T47D (cell line): ENCODE data around the gene IL17RE.
A peak's percentile ranks its signal among the peaks of the same experiment; 100 is the strongest.
"Not testable (repeated sequence)": the region's sequence is repeated elsewhere in the genome, so short reads cannot be mapped to it uniquely, and the experiment has no call there.

Source experiments
- DNase-seq, 2 experiments: peaks; one replicate each; pipeline versions ENCODE4 v3.0.0 to v3.0.0-alpha.2; 2011 to 2012; ENCODE audit warnings: low read depth in 1 of 2, low spot score in 1 of 2
- JUND ChIP-seq: IDR thresholded peaks from 2 replicates; pipeline ENCODE4 v1.6.1; 2012; ENCODE audit warnings: low read depth
- in situ Hi-C: cut with HindIII; loops from 2 replicates; pipeline ENCODE4 v1.10.0; 2016; ENCODE audit warnings: low sequenced_read_pairs, low pct_unique_long_range_greater_than_20kb

The IL17RE gene

DNA sequence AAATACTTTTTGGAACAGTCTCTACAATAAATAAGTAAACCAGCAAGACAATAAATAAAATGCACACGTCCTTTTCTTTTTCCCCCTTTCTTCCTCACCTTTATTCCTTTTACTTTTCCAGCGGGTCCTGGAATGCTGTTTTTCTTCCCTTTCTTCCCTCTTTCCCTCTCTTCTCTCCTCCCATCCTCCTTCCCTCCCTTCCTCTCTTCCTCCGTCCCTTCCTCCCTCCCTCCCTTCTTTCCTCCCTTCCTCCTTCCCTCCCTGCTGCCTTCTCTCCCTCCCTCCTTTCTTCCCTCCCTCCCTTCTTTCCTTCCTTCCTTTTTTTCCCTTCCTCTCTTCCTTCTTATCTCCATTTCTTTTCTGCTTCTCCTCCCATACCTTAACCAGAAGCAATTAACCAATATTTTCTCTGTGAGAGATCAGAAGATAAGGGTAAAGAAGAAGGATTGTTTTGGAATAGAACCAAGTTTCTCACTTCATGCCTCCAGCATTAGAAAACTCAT is 3.3 kb upstream of the IL17RE start:
- TF ChIP-seq JUND: peak; percentile 63
- peak in 1 of 2 experiments; percentile 70 for DNase-seq
- in situ Hi-C loops: no loop called here

- DNase-seq, in situ Hi-C loops: not testable (repeated sequence)
These were observed 1.7 kb upstream of the IL17RE start for GRCh38 chr3:9900965-9901415.

DNA sequence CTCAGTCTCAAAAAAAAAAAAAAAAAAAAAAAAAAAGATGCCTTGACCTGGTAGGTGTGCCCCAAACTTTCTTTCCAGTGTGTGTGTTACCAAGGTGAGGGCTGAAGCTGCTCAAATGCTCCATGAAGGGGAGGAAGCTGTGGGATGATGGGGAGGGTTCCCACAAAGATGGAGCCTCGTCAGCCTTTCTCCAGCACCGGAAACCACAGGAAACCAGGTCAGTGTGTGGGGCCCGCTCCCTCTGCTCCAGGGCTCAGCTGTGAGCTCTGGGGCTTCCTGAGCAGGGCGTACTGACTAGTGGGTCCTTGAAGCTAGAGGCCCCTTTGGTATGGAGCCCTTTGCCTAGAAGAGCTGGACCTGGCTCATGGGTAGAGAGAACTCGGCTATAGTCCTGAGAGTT is 681 bp upstream of the IL17RE start:
- no peak for TF ChIP-seq JUND
- no peak for DNase-seq
- in situ Hi-C loops: no loop called here

GRCh38 chr3:9903238-9903624 is 583 bp downstream of the IL17RE start:
- DNase-seq: no peak
- in situ Hi-C loops: no loop called here
- TF ChIP-seq JUND: no peak

DNA sequence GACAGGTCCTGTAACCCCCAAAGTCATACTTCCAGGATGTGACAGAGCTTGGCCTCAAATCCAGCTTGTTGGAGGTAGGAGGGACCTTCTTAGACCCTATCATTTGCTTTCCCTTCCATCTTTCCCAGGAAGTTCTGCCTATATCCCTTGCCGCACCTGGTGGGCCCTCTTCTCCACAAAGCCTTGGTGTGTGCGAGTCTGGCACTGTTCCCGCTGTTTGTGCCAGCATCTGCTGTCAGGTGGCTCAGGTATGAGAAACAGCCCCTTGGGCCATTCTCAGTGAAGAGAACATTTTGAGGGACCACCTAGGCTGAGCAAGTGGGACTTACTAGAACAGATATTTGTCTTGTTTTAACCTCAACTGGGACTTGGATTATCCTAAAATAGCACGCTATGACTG is 1.3 kb downstream of the IL17RE start:
- DNase-seq: no peak
- in situ Hi-C loops: no loop called here
- TF ChIP-seq JUND: no peak

GRCh38 chr3:9906480-9906879 is 3.8 kb downstream of the IL17RE start:
- no peak for DNase-seq
- in situ Hi-C loops: no loop called here
- TF ChIP-seq JUND: no peak

DNA sequence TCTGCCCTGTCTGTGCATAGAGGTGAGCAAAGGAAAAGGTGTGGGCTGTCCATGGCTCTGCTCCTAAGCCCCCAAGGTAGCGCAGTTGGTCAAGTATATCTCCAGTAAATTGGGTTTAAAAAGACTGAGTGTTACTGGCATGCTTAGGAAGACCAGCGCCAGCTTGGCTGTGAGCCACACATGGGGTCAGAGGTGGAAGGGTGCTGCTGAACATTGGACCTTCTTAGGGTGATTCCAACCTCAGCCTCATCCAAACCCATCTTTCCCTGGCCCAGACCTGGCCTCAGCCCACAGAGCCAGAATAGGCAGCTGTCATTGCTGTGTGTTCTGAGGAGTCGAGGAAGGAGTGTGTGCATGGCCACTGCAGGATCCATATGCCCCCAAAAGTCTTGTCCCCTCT is 5.6 kb downstream of the IL17RE start:
- in situ Hi-C loops: no loop called here
- no peak for DNase-seq
- no peak for TF ChIP-seq JUND

DNA sequence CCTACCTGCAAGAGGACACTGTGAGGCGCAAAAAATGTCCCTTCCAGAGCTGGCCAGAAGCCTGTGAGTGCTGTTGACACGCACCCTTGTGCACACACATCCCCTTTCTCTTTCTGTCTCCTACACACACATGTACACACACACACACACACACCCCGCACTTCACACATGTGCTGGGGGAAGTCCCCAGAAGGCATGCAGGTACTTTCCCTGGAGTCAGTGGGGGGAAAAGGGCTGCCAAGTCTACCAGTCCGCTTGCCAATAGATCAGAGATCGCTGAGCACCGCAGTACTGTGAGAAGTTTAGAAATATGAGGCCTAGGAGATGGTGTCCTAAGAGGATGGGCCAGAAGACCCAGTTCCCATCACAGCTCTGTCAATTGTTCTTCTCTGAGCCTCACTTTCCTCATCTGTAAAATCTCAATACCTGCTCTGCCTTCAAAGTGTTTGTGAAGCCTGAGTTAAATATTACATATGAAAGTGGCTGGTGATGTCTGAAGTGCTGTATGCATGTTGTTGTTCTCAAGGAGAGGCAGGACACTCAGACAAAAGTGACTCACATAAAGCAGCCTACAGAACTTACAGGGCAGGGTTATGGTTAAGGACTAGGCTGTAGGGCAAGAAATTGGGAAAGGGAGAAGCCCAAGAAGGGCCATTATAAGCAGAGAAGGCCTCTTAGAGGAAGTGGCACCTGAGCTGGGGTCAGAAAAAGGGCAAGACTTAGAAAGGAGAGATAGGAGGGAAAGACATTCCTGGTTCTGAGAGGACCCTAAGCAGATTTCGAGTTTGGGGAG is 6.8 kb downstream of the IL17RE start:
- no peak for DNase-seq
- in situ Hi-C loops: no loop called here
- TF ChIP-seq JUND: no peak

GRCh38 chr3:9911863-9912262 is 9.2 kb downstream of the IL17RE start:
- in situ Hi-C loops: no loop called here
- no peak for DNase-seq
- TF ChIP-seq JUND: no peak

GRCh38 chr3:9912294-9912935 is 9.8 kb downstream of the IL17RE start:
- in situ Hi-C loops: no loop called here
- no peak for TF ChIP-seq JUND
- DNase-seq: no peak

DNA sequence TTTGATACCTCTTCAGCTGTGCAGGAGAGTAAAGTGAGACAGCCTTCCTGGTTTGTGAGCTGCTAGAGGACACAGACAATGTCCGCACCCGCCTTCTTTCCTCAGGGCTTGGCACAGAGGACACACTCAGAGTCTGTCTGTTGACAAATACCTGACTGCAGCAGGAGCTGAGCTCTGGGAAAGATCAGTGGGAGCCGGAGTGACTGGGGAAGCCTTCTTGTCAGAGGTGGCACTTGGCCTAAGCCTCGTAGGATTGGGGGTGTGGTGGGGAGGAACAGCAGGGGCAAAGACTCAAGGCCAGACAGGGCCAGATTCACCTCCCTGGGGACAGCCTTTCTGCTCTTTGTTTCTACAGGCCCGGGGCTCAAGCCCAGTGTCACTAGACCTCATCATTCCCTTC is 11.0 kb downstream of the IL17RE start:
- DNase-seq: peak in 1 of 2 experiments; percentile 95
- no peak; the same call in 1 of the 2 replicates for TF ChIP-seq JUND
- in situ Hi-C loops: no loop called here

DNA sequence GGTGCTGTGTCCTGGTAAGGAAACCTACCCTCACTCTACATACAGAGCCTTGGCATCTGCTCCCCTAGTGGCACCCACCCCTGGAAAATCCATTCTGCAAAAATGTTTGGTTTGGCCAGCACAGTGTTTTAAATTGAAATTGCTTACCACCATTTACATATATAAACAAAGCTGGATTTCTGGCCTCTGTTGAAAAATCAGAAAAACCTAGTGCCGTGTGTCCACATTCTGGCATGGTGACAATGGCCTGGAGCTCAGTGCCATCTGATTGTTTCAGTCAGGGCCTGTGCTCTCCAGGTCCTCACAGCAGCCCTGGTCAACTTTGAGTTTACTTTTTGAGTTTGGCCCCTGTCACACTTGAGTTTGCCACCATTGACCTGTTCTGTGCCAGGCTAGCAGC is 11.4 kb downstream of the IL17RE start:
- no peak for TF ChIP-seq JUND
- DNase-seq: peak in 1 of 2 experiments; percentile 92
- in situ Hi-C loops: no loop called here

- in situ Hi-C loops: no loop called here
- no peak for TF ChIP-seq JUND
- DNase-seq: no peak
These were observed 12.1 kb downstream of the IL17RE start for GRCh38 chr3:9914559-9915253.
